SJCRH30 (cell line): ENCODE data around the gene KCNK5. TPM values are rescaled to one million over a fixed set of nuclear protein-coding genes. Genes with fewer than 3 reads are reported as not detected.

Experiments used
- DNase-seq, 2 experiments: peaks; one replicate each; pipeline ENCODE4 v3.0.0-alpha.2; 2015 to 2020
- H3K27ac ChIP-seq: fragments of 250-450 bp; sonication (Bioruptor Pico); 2 replicates; pipeline ENCODE4 v1.5.1; 2020; ENCODE audit warnings: mild to moderate bottlenecking, moderate library complexity
- H3K27me3 ChIP-seq: fragments of 250-450 bp; sonication (Bioruptor Pico); 2 replicates; pipeline ENCODE4 v1.5.1; 2020; ENCODE audit warnings: mild to moderate bottlenecking, moderate library complexity
- H3K36me3 ChIP-seq: fragments of 250-450 bp; sonication (Bioruptor Pico); 2 replicates; pipeline ENCODE4 v1.5.1; 2020; ENCODE audit warnings: mild to moderate bottlenecking, moderate library complexity
- H3K4me1 ChIP-seq: fragments of 250-450 bp; sonication (Bioruptor Pico); 2 replicates; pipeline ENCODE4 v1.5.1; 2020; ENCODE audit warnings: mild to moderate bottlenecking, moderate library complexity
- H3K4me3 ChIP-seq: fragments of 250-450 bp; sonication (Bioruptor Pico); 2 replicates; pipeline ENCODE4 v1.5.1; 2020; ENCODE audit warnings: mild to moderate bottlenecking, moderate library complexity
- H3K9me3 ChIP-seq: fragments of 250-450 bp; sonication (Bioruptor Pico); replicated peaks from 2 replicates; pipeline ENCODE4 v1.5.1; 2020; ENCODE audit warnings: mild to moderate bottlenecking, moderate library complexity
- total RNA-seq: library from RNA; depleted of rRNA; stranded (reverse); fragments of >200 nt; shearing (Covaris generic); gene quantifications from 2 replicates; pipeline ENCODE4 v1.2.3, GENCODE V29; 2014

KCNK5 gene
- total RNA-seq, 1 experiment from 2014 or later: 9.5 TPM

DNA sequence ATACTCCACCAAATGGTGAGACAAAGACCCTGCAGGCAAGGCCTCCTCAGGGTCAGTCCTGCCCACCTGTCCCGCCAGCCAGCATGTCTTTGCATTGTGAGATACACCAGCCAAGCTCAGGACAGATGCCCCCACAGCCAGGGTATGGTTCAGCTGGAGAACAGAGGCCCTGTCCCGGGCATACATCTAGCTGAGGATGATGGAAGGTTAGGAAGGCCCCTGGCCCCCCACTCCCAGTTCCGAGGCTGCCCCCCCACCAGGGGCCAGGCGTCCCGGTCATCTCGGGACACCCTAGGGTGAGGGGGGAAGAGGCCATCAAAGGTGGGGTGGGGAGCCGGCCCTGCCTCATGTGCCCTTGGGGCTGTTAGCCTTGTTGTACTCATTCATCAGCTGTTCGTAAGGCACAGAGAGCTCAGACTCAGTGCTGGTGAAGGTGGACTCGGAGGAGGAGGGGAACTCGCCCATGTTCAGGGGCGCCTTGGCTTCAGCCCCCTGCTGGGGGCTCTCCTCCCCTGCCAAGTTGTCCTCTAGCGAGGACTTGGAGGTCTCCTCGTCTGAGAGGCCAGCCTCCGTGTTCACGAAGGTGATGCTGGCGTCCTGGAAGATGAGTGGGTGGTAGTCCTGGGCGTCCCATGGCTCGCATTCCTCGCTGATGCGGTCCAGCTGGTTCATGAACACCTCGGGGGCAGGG, 38.6 kb downstream of the KCNK5 start:
- H3K4me3 ChIP-seq: no peak overlapping the region
- no peak for DNase-seq
- no peaks in the 10 kb centered on the region for H3K9me3 ChIP-seq
- H3K36me3 ChIP-seq: 0 out of 2 replicates have a peak, but pooled peaks cover 3% of the 10 kb centered on the region
- no peaks in the 10 kb centered on the region for H3K27me3 ChIP-seq
- H3K27ac ChIP-seq: no peak overlapping the region
- peaks cover 25% of the 10 kb centered on the region for H3K4me1 ChIP-seq

DNA sequence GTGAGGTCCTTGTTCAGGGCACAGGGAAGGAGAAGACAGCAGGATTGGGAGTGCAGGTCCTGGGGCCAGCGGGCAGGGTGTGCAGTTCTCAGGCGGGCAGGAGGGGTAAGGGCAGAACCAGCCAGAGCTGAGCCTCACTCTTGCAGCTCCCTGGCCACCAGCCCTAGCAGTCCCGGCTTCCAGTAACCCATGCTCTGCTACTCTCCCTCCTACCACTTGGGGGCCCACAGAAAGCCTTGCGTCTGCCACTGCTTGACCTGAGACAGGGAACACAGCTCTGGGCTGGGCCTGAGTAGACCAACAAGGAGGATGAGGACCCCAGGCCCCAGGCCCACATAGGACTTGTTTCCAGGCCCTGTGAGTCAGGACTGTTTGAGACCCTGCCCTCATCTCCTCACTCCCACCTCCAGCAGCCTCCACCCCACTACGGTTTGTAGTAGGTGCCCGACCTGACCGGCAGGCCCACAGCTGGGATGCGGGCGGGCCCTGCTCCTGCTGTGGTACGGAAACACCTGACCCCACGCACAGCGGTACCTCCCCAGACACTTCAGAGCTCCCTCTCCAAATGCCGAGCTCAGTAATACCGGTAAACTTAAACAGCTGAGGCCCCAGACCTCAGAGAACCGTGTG, 39.2 kb downstream of the KCNK5 start:
- Histone ChIP-seq H3K4me3 (no peak overlapping the region), H3K36me3 (no peaks in the 10 kb centered on the region), H3K27me3 (no peaks in the 10 kb centered on the region), H3K27ac (no peak overlapping the region), H3K4me1 (peaks cover 25% of the 10 kb centered on the region), H3K9me3 (no peaks in the 10 kb centered on the region)
- peak in 1 of 2 experiments; percentile 41 for DNase-seq

DNA sequence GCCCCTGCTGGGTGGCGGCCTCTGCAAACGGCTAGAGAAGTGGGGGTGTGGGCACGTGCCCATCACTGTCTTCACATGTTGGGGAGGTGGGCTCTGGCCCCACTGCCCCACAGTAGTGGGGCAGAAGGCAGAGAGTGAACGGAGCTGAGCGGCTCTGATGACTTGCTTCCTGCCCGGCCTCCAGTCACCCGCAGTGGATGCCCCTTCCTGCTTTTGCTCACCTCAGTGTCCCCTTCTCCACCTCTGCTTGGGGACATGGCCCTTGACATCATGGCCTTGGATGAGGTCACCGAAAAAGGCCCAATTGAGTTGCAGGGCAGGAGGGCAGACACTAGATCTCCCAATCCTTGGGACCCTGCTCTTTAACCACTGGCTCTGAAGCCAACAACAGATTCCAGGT, 40.1 kb downstream of the KCNK5 start:
- Histone ChIP-seq H3K36me3 (no peaks in the 10 kb centered on the region), H3K4me3 (no peak overlapping the region), H3K27me3 (no peaks in the 10 kb centered on the region), H3K4me1 (peaks cover 25% of the 10 kb centered on the region), H3K27ac (no peak overlapping the region), H3K9me3 (no peaks in the 10 kb centered on the region)
- DNase-seq: no peak

- Histone ChIP-seq H3K36me3 (no peaks in the 10 kb centered on the region), H3K27me3 (no peaks in the 10 kb centered on the region), H3K4me3 (no peak overlapping the region), H3K9me3 (no peaks in the 10 kb centered on the region), H3K27ac (peak overlapping the region; percentile 82), H3K4me1 (peaks cover 21% of the 10 kb centered on the region)
- no peak for DNase-seq
Measured at GRCh38 chr6:39188571-39188970, 40.7 kb downstream of the KCNK5 start.

GRCh38 chr6:39188098-39188450, 41.2 kb downstream of the KCNK5 start:
- peak; percentile 67 to 82 for DNase-seq
- Histone ChIP-seq H3K9me3 (no peaks in the 10 kb centered on the region), H3K4me3 (no peak overlapping the region), H3K27me3 (no peaks in the 10 kb centered on the region), H3K4me1 (peaks cover 16% of the 10 kb centered on the region), H3K27ac (peak overlapping the region; percentile 82), H3K36me3 (no peaks in the 10 kb centered on the region)

GRCh38 chr6:39184906-39185580, 44.2 kb downstream of the KCNK5 start:
- no peak for DNase-seq
- H3K36me3 ChIP-seq: no peaks in the 10 kb centered on the region
- no peaks in the 10 kb centered on the region for H3K9me3 ChIP-seq
- H3K4me1 ChIP-seq: peaks cover 16% of the 10 kb centered on the region
- no peaks in the 10 kb centered on the region for H3K27me3 ChIP-seq
- no peak overlapping the region for H3K4me3 ChIP-seq
- no peak overlapping the region for H3K27ac ChIP-seq

DNA sequence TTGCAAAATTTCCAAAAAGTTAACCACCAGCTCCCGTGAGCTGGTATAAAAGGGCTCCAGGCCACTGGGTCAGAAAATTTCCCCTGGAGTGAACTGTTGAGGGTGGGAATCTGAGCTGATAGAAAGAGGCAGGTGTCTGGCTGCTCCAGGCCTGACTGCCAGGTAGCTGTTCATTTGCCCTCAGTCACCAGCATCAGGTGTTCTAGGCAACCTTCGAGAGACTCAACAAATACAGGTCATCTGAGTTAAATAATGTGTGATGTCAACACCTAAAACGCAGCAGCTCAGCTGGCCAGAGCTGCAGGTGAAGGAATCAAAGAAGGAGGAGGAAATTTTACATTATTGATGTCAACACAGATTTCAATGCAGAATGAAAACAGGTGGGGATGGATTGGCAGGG, 46.7 kb downstream of the KCNK5 start:
- Histone ChIP-seq H3K27ac (no peak overlapping the region), H3K36me3 (no peaks in the 10 kb centered on the region), H3K4me3 (no peak overlapping the region), H3K4me1 (peaks cover 3% of the 10 kb centered on the region), H3K27me3 (no peaks in the 10 kb centered on the region), H3K9me3 (no peaks in the 10 kb centered on the region)
- DNase-seq: no peak

- Histone ChIP-seq H3K4me3 (no peak overlapping the region), H3K27ac (no peak overlapping the region), H3K36me3 (no peaks in the 10 kb centered on the region), H3K27me3 (no peaks in the 10 kb centered on the region), H3K4me1 (no peaks in the 10 kb centered on the region), H3K9me3 (no peaks in the 10 kb centered on the region)
- no peak for DNase-seq
Measured at GRCh38 chr6:39181826-39182225, 47.4 kb downstream of the KCNK5 start.

DNA sequence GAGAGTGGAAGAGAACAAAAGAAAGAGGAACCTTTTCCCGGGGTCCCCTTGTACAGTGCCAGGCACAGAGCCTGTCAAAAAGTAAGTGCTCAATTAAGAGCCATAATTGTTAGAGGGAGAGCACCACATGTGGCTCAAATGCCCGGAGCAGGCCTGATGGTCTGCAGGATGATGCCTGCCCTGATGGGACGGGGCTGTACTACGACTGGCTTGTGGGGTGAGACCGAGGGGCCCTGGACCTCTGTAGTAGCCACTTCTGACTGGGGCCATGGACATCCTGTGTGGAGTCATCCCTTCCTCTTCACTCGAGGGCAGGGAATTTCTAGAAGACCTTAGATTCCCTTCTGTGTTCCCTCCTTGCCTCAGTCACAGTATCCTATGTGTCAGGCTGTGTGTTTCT, 47.9 kb downstream of the KCNK5 start:
- no peaks in the 10 kb centered on the region for H3K27me3 ChIP-seq
- no peaks in the 10 kb centered on the region for H3K36me3 ChIP-seq
- no peak for DNase-seq
- no peak overlapping the region for H3K27ac ChIP-seq
- no peaks in the 10 kb centered on the region for H3K9me3 ChIP-seq
- no peak overlapping the region for H3K4me3 ChIP-seq
- no peaks in the 10 kb centered on the region for H3K4me1 ChIP-seq

DNA sequence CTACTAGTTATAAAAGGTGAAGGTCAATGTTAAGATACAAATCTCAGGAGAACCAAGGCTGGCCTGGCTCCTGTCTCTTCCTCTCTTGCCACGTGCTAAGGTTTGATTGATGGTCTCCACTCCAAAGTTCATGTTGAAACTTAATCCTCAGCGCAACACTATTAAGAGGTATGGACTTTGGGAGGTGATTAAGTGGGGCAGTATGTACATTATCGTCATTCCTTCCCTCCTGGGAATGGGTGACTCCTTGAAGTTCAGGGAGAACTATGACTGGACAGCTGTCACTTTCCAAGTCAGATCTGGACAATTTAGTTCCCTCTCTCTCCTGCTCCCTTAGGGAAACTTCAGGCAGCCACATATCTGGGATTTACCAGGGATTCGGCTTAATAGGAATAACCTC, 50.5 kb downstream of the KCNK5 start:
- Histone ChIP-seq H3K27ac (no peak overlapping the region), H3K27me3 (no peaks in the 10 kb centered on the region), H3K4me3 (no peak overlapping the region), H3K4me1 (no peaks in the 10 kb centered on the region), H3K36me3 (no peaks in the 10 kb centered on the region), H3K9me3 (no peaks in the 10 kb centered on the region)
- DNase-seq: no peak

- Histone ChIP-seq H3K9me3 (no peaks in the 10 kb centered on the region), H3K4me3 (no peak overlapping the region), H3K27me3 (no peaks in the 10 kb centered on the region), H3K27ac (no peak overlapping the region), H3K4me1 (no peaks in the 10 kb centered on the region), H3K36me3 (no peaks in the 10 kb centered on the region)
- DNase-seq: no peak
Measured at GRCh38 chr6:39178235-39178634, 51.0 kb downstream of the KCNK5 start.

DNA sequence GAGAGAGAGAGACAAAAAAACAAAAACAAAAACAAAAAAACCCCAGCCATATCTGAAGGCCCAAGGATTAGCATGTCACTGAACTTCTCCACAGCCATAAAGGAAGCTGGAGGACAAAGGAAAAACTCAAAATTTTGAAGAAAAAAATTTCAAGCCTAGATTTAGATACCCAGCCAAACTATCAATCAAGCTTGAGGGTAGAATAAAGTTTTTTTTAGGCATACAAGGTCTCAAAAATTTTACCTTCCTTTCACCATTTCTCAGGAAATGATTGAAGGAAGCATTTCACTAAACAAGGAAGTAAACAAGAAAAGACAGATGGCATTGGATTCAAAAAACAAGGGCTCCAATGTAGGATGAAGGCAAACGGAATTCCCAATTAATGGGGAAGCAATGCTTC, 52.1 kb downstream of the KCNK5 start:
- DNase-seq: no peak
- H3K36me3 ChIP-seq: no peaks in the 10 kb centered on the region
- no peaks in the 10 kb centered on the region for H3K9me3 ChIP-seq
- no peak overlapping the region for H3K27ac ChIP-seq
- H3K4me3 ChIP-seq: no peak overlapping the region
- H3K4me1 ChIP-seq: no peaks in the 10 kb centered on the region
- no peaks in the 10 kb centered on the region for H3K27me3 ChIP-seq

GRCh38 chr6:39173270-39173669, 56.0 kb downstream of the KCNK5 start:
- no peak for DNase-seq
- Histone ChIP-seq H3K36me3 (no peaks in the 10 kb centered on the region), H3K27ac (no peak overlapping the region), H3K4me3 (no peak overlapping the region), H3K27me3 (no peaks in the 10 kb centered on the region), H3K9me3 (peaks cover 5% of the 10 kb centered on the region), H3K4me1 (no peaks in the 10 kb centered on the region)

GRCh38 chr6:39172377-39172757, 56.9 kb downstream of the KCNK5 start:
- H3K36me3 ChIP-seq: no peaks in the 10 kb centered on the region
- peaks cover 5% of the 10 kb centered on the region for H3K9me3 ChIP-seq
- no peak overlapping the region for H3K27ac ChIP-seq
- no peaks in the 10 kb centered on the region for H3K27me3 ChIP-seq
- H3K4me3 ChIP-seq: no peak overlapping the region
- no peak for DNase-seq
- no peaks in the 10 kb centered on the region for H3K4me1 ChIP-seq

GRCh38 chr6:39171489-39172376, 57.5 kb downstream of the KCNK5 start:
- H3K27ac ChIP-seq: no peak overlapping the region
- no peak overlapping the region for H3K4me3 ChIP-seq
- no peak for DNase-seq

More at GRCh38 chr6:39171489-39172376, 57.5 kb downstream of the KCNK5 start:
- H3K36me3 ChIP-seq: no peaks in the 10 kb centered on the region
- peaks cover 5% of the 10 kb centered on the region for H3K9me3 ChIP-seq
- no peaks in the 10 kb centered on the region for H3K27me3 ChIP-seq
- no peaks in the 10 kb centered on the region for H3K4me1 ChIP-seq
